Caco-2 (cell line): ENCODE data around the gene C4orf54. TPM values are rescaled to one million over a fixed set of nuclear protein-coding genes. Genes with fewer than 3 reads are reported as not detected.

Experiments
- BruUV-seq: library from RNA; stranded (reverse); fragments of 400-500 nt; replicated peaks from 2 replicates; lab custom pipeline; 2021; lab: Mats Ljungman, UMichigan
- CTCF ChIA-PET: fragments of 300-600 bp; sonication (Branson Sonifier 250); formaldehyde crosslinking; loops from one replicate; lab custom pipeline; 2022; ENCODE audit warnings: antibody characterized with exemption; lab: Charles Lee
- POLR2A ChIA-PET: fragments of 300-600 bp; sonication (Branson Sonifier 250); formaldehyde crosslinking; loops from one replicate; lab custom pipeline; 2022; ENCODE audit warnings: antibody characterized with exemption; lab: Charles Lee
- DNase-seq, 2 experiments: peaks; one replicate each; pipeline versions ENCODE4 v3.0.0 to v3.0.0-alpha.2; 2020 to 2022
- H3K27me3 ChIP-seq: replicated peaks from 2 replicates; pipeline ENCODE4 v1.6.0; 2011; ENCODE audit warnings: low read length; ENCODE audit not compliant: control insufficient read depth, insufficient read depth
- H3K36me3 ChIP-seq: 2 replicates; pipeline ENCODE4 v1.5.1; 2011; ENCODE audit warnings: low read length; ENCODE audit not compliant: control insufficient read depth, insufficient read depth
- H3K4me1 ChIP-seq: fragments of 250-450 bp; sonication (Bioruptor Pico); 2 replicates; pipeline ENCODE4 v1.5.1; 2020; ENCODE audit warnings: mild to moderate bottlenecking
- H3K4me3 ChIP-seq: 2 replicates; pipeline ENCODE4 v1.5.1; 2011; ENCODE audit warnings: low read depth, mild to moderate bottlenecking, control low read depth, low read length
- H3K9me3 ChIP-seq: fragments of 250-450 bp; sonication (Bioruptor Pico); 2 replicates; pipeline ENCODE4 v1.5.1; 2020; ENCODE audit warnings: mild to moderate bottlenecking, moderate library complexity
- H3K27ac Mint-ChIP-seq: one replicate; pipeline ENCODE4 v1.8.0; 2022; ENCODE audit warnings: mixed read lengths; ENCODE audit not compliant: unreplicated experiment
- H3K27me3 Mint-ChIP-seq: one replicate; pipeline ENCODE4 v1.8.0; 2022; ENCODE audit warnings: mixed read lengths; ENCODE audit not compliant: insufficient read depth, unreplicated experiment
- H3K36me3 Mint-ChIP-seq: one replicate; pipeline ENCODE4 v1.8.0; 2022; ENCODE audit warnings: mild to moderate bottlenecking, mixed read lengths; ENCODE audit not compliant: insufficient read depth, unreplicated experiment
- H3K4me1 Mint-ChIP-seq: one replicate; pipeline ENCODE4 v1.8.0; 2022; ENCODE audit warnings: low read depth, mixed read lengths; ENCODE audit not compliant: unreplicated experiment
- H3K4me3 Mint-ChIP-seq: one replicate; pipeline ENCODE4 v1.8.0; 2022; ENCODE audit warnings: mild to moderate bottlenecking, moderate library complexity, mixed read lengths; ENCODE audit not compliant: unreplicated experiment
- H3K9me3 Mint-ChIP-seq: one replicate; pipeline ENCODE4 v1.8.0; 2022; ENCODE audit warnings: mixed read lengths; ENCODE audit not compliant: unreplicated experiment
- intact Hi-C: fragments of 100-400 bp; cut with micrococcal nuclease; formaldehyde crosslinking; loops from one replicate; pipeline ENCODE4 v1.10.0; 2022; ENCODE audit not compliant: unreplicated experiment
- total RNA-seq: library from RNA; stranded (reverse); gene quantifications from 2 replicates; pipeline ENCODE4 v1.2.3, GENCODE V29; 2022
- TF ChIP-seq, protein P1 (sequence below), 2 experiments: fragments of 200-600 bp in 1 of 2; IDR thresholded peaks; 1 replicate in 1 of 2; 2 replicates in 1 of 2; pipeline versions ENCODE4 v1.5.1 to v1.8.0; 2011 to 2022; ENCODE audit warnings: antibody characterized with exemption in 1 of 2, control low read depth in 1 of 2, inconsistent platforms in 1 of 2, low read depth in 1 of 2, low read length in 1 of 2, mild to moderate bottlenecking in 1 of 2, moderate library complexity in 1 of 2; ENCODE audit not compliant: insufficient read depth in 1 of 2, severe bottlenecking in 1 of 2, unreplicated experiment in 1 of 2

Gene C4orf54
- total RNA-seq, 1 experiment from 2014 or later: not detected

DNA sequence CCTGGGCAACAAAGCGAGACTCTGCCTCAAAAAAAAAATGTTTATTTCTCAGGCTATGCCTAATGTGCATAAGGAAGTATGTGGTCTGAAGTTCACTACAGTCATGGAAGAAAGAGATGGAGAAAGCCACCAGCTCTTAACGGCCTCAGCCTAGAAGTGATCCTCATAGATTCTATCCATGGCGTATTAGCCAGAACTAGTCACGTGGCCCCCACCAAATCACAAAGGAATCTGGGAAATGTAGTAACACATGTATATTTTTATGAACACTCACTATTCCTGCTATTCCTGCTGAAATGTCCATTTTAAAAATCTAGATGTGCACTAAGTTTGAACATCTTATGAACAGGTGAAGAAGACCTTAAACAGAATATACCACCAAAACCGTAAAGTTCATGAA is 49.2 kb downstream of the C4orf54 start:
- Histone ChIP-seq H3K27me3 (no peaks in the 10 kb centered on the region), H3K4me1 (no peaks in the 10 kb centered on the region), H3K36me3 (no peaks in the 10 kb centered on the region), H3K9me3 (no peaks in the 10 kb centered on the region), H3K4me3 (no peak overlapping the region)
- no peak overlapping the region for H3K27ac Mint-ChIP-seq
- TF ChIP-seq, protein P1, sequence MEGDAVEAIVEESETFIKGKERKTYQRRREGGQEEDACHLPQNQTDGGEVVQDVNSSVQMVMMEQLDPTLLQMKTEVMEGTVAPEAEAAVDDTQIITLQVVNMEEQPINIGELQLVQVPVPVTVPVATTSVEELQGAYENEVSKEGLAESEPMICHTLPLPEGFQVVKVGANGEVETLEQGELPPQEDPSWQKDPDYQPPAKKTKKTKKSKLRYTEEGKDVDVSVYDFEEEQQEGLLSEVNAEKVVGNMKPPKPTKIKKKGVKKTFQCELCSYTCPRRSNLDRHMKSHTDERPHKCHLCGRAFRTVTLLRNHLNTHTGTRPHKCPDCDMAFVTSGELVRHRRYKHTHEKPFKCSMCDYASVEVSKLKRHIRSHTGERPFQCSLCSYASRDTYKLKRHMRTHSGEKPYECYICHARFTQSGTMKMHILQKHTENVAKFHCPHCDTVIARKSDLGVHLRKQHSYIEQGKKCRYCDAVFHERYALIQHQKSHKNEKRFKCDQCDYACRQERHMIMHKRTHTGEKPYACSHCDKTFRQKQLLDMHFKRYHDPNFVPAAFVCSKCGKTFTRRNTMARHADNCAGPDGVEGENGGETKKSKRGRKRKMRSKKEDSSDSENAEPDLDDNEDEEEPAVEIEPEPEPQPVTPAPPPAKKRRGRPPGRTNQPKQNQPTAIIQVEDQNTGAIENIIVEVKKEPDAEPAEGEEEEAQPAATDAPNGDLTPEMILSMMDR (IDR thresholded peaks at IDR 0.05; ENCODE audit: insufficient read depth in 1 of 2, low read depth in 1 of 2, low read length in 1 of 2, severe bottlenecking in 1 of 2, unreplicated experiment in 1 of 2): no peak
- BruUV-seq: no TSS peak
- H3K36me3 Mint-ChIP-seq: no peaks in the 10 kb centered on the region
- ChIA-PET CTCF (no interaction called here), POLR2A (no interaction called here)
- H3K27me3 Mint-ChIP-seq: peaks cover 2% of the 10 kb centered on the region
- H3K9me3 Mint-ChIP-seq: no peaks in the 10 kb centered on the region
- H3K4me1 Mint-ChIP-seq: no peaks in the 10 kb centered on the region
- DNase-seq: no peak
- no peak overlapping the region for H3K4me3 Mint-ChIP-seq
- intact Hi-C loops: no loop called here

Other genes starting within 250 kb of the C4orf54 start
- not detected in 2 replicates for gene ADH7, start 222.5 kb downstream of the C4orf54 start, total RNA-seq
- not detected in 2 replicates for gene C4orf17, start 146.8 kb downstream of the C4orf54 start, total RNA-seq
- gene TRMT10A, start 93.8 kb downstream of the C4orf54 start, total RNA-seq: 5.1 and 5.8 TPM in 2 replicates
- 0.77 and 2.1 TPM in 2 replicates for gene MTTP, start 83.0 kb downstream of the C4orf54 start, total RNA-seq
- not detected in 2 replicates for gene DAPP1, start 159.0 kb upstream of the C4orf54 start, total RNA-seq
- gene LAMTOR3, start 236.6 kb upstream of the C4orf54 start, total RNA-seq: 33.6 and 34.0 TPM in 2 replicates